Activated gamma-delta T cell treated with Interleukin-2 at 50 U/mL for 16 hours (primary cell): ENCODE results near the gene STK11.
A peak's percentile ranks its signal among the peaks of the same experiment; 100 is the strongest.

ENCODE experiments used
- DNase-seq: peaks from one replicate; pipeline ENCODE4 v3.0.0-alpha.2; 2020

The STK11 gene

GRCh38 chr19:1274852-1275259 lies 69.3 kb downstream of the STK11 start:
- DNase-seq = no peak

GRCh38 chr19:1275260-1275975 lies 69.8 kb downstream of the STK11 start, which contains the start of gene FAM174C:
Gene FAM174C, plus strand, starts transcription at chr19:1275530. Its CDS starts 20 bp downstream, at chr19:1275550.
- DNase-seq = peak; percentile 93

GRCh38 chr19:1275976-1276627 lies 70.5 kb downstream of the STK11 start:
- no peak for DNase-seq

GRCh38 chr19:1276628-1277022 lies 71.0 kb downstream of the STK11 start:
- DNase-seq = no peak

- no peak for DNase-seq
Observed at GRCh38 chr19:1277061-1277460, 71.5 kb downstream of the STK11 start.
